ENCODE measurements around the gene PIAS1. TPM values are rescaled to one million over a fixed set of nuclear protein-coding genes. Genes with fewer than 3 reads are reported as not detected.
"Not testable (repeated sequence)": the region's sequence is repeated elsewhere in the genome, so short reads cannot be mapped to it uniquely, and the experiment has no call there.

Gene PIAS1
- 10.6 and 24.5 TPM in 2 replicates for total RNA-seq

DNA sequence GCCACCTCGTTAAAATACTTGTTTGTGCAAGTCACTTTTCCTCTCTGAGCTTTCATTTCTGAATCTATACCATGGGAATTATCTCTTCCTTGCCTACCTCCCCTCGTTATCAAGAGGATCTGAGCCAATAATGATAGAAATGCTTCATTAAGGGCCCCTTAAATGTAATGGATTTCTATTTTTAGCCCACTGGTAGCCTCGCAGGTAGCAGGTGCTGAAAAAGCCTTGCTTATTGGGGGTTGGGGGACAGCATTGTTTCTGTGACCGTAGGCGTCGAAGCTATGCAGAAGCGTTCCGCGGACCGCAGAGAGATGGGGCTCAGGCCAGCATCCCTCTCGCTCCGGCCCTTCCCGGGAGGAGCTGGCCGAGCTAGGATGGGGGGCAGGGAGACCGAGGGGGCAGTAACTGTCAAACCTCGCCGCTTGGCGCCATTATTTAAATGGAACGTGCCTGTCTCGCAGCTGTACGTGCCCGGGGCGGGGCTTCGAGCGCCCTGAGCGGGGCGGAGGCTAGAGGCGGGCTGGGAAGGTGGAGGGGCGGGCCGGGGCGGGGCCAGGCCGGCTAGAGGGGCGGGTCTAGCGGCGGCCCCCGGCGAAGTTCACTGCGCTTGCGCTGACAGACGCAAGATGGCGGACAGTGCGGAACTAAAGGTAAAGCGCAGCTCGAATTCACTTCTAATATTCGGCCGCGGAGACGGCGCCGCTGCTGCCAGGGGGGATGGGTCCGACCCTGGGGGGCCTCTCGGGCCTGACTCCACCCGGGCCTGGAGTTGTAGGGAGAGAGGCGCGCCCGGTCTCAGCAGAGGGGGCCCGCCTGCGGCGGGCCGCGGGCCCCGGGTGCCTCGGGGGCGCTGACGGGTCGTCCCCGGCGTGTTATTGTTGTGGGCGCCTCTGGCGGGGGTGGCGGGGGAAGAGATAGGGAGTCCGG lies at the start of gene PIAS1:
PIAS1 (plus strand) TSS at position 615 of the 927 bp plus-strand sequence; CDS start at position 627, 12 bp downstream.
- peak; percentile 25 for DNase-seq (ENCODE audit: extremely low read depth, low read depth, low spot score)

DNA sequence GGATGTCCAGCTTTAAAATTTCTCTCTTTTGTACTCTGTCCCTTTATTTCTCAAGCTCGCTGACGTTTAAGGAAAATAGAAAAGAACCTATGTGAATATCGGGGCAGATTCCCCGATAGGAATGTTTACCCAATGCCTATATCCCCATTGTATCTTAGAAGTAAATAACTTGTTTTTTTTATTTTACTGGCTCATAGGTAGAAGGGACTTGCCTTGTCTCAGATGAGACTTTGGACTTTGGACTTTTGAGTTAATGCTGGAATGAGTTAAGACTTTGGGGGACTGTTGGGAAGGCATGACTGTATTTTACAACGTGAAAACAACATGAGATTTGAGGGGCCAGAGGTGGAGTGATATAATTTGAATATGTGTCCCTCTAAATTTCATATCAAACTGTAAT lies 46.5 kb upstream of the PIAS1 start:
- DNase-seq (ENCODE audit: extremely low read depth, low read depth, low spot score), result not testable (repeated sequence)

DNA sequence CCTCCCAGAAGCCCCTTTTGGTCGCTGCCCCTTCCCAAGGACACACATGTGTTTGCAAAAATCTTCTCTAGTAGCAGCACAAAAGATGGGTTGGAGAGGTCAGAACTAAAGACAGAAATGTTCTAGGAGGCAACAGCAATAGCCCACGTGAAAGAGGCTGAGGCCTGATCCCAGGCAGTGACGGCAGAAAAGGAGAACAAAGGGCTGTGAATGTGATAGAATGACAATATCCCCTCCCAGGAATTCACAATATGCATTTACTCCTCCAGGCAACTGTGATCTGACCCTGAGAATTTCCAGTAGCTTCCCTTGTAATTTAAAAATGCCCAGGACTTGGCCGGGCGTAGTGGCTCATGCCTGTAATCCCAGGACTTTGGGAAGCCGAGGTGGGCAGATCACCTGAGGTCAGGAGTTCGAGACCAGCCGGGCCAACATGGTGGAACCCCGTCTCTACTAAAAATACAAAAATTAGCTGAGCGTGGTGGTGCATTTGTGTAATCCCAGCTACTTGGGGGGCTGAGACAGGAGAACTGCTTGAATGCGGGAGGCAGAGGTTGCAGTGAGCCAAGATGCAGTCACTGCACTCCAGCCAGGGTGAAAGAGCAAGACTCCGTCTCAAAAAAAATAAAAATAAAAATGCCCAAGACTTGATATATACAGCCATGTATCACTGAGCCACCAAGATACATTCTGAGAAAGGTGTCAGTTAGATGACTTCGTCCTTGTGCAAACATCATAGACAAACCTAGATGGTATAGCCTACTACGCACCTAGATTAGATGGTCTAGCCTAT lies 43.6 kb upstream of the PIAS1 start:
- DNase-seq (ENCODE audit: extremely low read depth, low read depth, low spot score), result no peak

DNA sequence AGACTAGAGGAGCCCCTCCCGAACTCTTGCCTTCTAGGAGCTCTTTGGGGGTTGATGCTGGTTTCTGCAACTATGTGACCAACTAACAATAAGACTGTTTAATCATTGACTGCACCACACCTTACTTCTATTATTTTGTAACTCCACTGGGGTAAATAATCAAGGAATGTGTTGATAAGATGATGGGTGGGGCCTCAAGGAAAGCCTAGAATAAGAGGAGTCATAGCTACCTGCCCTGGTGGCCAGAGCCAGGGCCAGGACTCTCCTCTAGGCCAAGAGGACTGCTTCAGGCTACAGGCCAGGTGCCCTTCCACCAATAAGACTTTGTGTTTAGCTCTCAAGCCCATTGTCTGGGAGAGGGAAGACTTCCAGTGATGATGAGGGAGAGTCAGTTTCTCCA lies 41.2 kb upstream of the PIAS1 start:
- DNase-seq (ENCODE audit: extremely low read depth, low read depth, low spot score), result no peak

DNA sequence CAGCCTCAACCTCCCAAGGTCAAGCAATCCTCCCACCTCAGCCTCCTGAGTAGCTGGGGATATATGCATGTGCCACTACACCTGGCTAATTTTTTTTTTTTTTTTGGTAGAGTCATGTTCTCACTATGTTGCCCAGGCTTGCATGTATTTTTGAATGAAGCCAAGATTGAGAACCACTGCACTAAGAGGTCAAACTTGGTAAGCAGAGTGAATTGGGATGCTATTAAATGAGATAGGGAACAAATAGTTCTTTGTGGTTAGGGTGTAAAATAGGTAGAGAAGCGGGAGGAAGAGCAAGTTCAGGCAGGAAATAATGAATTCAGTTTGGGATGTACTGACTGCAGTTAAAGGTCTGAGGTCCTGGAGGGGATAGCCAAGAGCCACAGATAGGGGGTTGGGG lies 39.9 kb upstream of the PIAS1 start:
- DNase-seq (ENCODE audit: extremely low read depth, low read depth, low spot score), result no peak

DNA sequence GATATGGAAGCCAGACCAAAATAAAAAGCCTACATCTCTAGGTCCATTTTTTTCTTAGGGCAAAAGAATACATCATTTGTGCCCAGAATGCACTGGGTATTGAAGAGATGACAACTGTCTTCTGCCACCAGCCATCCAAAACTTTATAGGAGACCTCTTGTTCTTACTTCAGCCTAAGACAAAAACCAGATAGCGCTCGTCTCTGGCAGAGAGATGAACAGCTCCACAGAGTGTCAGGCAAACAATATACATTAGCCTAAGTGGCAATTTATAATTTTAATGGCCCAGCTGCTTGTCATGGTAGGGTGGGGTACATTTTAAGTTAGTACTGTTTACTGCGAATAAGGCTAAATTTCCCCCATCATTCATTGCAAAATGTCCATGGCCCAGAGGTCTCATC lies 38.9 kb upstream of the PIAS1 start:
- DNase-seq (ENCODE audit: extremely low read depth, low read depth, low spot score), result no peak

DNA sequence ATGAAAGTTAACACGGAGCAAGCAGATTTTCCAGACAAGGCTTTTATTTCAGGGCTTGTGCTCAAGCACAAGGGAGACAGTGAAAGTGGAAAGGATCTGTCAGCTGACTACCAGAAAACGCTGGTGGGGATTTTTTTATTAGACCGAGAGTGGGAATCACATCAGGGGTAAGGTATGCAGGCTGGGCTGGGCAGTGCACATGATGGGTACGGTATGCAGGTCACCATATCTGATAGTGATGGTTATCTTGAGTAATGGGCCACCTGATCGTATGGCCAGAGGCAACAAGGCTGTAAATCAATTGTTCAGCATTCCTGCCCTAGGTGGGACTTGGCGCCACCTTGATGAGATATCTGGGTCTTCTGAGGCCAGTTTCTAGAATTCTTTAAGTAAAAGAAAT lies 36.9 kb upstream of the PIAS1 start:
- DNase-seq (ENCODE audit: extremely low read depth, low read depth, low spot score), result no peak

DNA sequence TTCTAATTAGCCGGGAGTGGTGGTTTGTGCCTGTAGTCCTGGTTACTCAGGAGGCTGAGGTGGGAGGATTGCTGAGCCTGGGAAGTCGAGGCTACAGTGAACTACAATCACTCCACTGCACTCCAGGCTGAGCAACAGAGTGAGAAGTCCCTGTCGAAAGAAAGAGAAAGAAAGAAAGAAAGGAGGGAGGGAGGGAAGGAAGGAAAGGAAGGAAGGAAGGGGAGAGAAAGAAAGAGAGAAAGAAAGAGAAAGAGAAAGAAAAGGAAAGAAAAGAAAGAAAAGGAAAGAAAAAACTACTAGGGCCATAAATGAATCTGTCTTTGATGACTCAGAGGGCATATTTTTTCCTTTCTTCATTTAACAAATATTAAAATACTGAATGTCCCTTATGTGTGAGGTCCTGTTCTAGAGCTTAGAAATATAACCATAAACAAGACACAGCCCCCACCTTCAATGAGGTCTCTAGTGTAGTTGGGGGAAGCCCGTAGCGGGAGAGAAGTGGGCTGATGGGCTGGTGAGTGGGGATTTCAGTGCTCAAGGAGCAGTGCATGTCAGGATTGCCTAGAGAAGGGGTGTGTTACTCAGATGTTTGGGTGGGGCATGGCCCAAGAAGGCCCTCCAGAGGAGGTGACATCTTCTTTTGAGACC lies 35.2 kb upstream of the PIAS1 start:
- DNase-seq (ENCODE audit: extremely low read depth, low read depth, low spot score), result no peak

DNA sequence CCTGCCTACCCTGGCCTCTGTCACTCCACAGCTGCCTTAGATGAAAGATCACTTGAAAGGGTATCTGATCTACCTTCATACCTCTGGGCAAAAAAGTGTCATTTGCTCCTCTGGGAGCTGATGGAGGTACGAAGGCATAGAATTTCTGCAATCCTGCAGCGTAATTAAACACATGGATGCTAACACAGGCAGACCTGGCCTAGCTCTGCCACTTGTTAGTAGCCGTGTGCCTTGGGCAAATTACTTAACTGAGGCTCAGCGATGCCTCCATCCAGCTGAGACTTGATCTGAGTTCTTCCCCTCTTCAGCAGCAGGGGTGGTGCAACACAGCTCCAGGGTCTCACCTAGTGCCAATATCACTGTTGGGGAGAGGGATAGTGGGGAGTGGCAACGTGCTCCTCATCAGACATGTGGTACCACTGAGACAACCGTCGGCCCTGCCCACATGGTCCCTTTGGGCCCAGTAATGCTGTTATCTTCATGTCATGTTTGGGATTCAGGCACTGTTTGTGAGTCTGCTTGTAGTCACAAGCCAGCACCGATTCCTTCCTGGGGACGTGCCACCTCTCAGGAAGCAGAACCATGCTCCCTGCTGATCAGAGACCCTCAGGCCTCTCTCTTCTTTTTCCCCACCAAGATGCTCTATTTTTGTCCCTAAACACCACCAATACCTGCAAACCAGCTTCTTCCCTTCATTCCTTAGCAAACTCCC lies 34.1 kb upstream of the PIAS1 start:
- no peak for DNase-seq (ENCODE audit: extremely low read depth, low read depth, low spot score)

GRCh38 chr15:68020685-68021084 lies 33.4 kb upstream of the PIAS1 start:
- no peak for DNase-seq (ENCODE audit: extremely low read depth, low read depth, low spot score)

- no peak for DNase-seq (ENCODE audit: extremely low read depth, low read depth, low spot score)
These were observed 32.1 kb upstream of the PIAS1 start for GRCh38 chr15:68022061-68022460.

- DNase-seq (ENCODE audit: extremely low read depth, low read depth, low spot score), result no peak
These were observed 30.6 kb upstream of the PIAS1 start for GRCh38 chr15:68023307-68024101.

DNA sequence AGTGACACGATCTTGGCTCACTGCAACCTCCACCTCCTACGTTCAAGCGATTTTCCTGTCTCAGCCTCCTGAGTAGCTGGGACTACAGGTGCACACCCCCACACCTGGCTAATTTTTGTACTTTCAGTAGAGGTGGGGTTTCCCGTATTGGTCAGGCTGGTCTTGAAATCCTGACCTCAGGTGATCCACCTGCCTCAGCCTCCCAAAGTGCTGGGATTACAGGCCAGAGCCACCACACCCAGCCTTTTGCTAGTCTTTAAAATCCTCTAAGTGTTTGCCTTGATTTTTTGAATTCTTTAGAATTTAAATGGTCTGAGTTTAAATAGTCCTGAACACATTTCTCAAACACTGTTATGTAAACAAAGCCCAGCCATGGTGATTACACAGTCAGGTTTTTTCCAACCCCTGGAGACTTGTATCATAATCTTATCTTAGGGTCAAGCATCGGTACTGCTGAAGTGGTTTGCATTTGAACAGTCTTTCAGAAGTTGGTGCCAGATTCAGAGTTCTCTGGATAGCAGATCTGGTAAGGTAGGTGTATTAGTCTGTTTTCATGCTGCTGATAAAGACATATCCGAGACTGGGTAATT lies 28.2 kb upstream of the PIAS1 start:
- no peak for DNase-seq (ENCODE audit: extremely low read depth, low read depth, low spot score)

DNA sequence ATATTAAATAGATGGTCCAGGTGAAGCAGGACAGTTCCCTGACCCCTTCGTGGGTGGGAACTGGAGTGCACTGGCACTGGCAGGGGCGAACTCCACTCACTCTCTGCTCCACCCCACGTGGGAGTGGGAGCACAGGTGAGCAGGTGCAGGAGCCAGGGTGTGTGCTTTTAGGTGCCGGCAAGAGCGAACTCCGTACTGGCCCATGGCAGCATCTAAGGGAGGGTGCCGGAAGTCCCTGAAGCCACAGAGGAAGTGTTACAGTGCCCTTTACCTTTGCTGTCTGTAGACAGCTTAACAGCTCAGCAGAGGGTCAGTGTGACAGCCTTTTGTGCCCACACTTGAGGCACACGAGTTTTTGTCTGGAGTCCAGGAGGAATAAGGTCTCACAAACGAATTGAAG lies 26.7 kb upstream of the PIAS1 start:
- DNase-seq (ENCODE audit: extremely low read depth, low read depth, low spot score), result no peak

DNA sequence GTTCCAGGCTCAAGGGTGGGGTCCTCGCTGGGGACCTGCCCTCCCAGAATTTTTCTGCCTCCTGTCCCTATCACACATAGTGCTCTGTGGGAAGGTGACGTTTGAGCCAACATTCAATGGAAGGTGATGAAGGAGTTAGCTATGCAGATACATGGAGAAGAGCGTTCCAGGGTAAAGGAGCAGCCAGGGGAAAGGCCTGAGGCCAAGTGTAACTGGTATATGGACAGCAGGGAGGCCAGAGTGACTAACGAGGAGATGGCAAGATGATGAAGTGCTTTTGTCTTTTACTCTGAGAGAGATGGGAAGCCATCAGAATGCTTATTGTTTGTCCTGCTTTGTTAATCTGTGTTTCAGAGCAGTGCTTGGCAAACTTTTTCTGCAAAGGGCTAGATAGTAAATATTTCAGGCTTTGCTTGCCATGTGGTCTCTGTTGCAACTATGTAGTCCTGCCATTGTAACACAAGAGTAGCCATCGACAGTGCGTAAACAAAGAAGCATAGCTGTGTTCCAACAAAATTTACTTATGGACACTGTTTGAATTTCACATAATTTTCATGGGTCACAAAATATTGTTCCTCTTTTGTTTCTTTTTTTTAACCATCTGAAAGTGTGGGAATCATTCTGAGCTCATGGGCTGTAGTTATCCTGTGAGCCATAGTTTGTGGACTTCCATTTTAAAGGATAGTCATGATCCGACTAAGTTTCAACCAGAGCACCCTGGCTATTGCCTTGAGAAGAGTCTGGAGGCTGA lies 25.8 kb upstream of the PIAS1 start:
- DNase-seq (ENCODE audit: extremely low read depth, low read depth, low spot score), result no peak

DNA sequence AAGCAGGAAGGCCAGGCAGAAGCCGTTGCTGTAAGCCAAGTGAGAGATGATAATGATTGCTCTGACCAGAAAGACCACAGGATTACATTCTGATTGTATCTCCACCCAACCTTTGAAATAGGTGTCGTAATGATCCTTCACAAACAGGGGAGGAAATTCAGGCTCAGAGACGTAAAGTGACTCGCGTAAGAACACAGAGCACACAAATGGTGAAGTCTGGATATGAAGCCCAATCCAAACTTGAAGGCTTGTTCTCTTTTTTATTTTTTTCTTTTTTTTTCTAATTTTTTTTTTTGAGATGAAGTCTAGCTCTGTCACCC lies 25.3 kb upstream of the PIAS1 start:
- DNase-seq (ENCODE audit: extremely low read depth, low read depth, low spot score), result no peak

DNA sequence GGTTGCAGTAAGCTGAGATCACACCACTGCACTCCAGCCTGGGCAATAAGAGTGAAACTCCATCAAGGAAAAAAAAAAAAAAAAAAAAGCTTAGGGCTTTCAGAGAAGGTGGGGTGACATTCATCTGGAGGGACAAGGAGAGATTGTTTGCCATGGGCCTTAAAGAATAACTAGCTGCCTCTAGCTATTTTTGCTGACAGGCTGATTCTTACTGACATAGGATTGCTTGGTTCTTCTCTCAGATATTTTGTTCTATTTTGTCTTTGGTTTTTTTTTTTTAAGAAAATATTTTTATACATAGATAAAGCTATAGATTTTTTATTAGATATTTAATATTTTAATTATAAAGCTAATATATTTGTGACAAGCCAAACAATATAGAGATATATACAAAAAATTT lies 24.2 kb upstream of the PIAS1 start:
- DNase-seq (ENCODE audit: extremely low read depth, low read depth, low spot score), result no peak

DNA sequence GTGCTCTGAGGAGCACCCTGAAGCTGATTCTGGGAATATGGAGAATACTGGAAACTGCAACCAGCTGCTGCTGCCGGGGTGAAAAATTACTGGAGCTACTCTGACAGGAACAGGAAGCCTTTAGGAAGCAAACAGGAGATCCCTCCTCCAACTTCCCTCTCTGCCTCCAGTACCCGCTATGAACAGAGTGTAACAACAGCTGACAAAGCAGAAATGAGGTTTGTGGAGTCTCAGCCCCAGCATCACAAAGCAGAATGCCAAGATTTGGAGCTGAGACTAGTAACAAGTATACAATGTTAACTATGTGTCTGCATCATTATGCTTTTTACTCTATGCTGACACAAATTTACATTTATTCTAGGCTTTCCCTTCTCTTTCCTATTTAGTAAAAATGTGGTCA lies 22.7 kb upstream of the PIAS1 start:
- DNase-seq (ENCODE audit: extremely low read depth, low read depth, low spot score), result no peak

DNA sequence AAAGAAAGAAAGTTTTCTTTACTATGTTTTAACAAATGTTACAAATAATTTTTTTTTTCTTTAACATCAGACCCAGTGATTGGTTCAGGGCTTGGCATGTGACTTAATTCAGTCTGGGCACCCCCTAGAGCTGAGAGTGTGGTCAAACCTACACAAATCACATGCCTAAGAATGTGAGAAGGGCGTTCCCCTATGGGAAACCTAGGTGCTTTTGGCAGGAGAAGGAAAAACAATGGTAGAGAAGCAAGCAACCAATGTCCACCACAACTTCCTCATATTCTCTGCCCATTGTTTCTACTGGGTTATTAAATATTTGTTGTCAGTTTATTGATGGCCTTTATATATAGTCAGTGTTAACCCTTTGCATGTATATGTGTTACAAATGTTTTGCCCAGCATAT lies 21.4 kb upstream of the PIAS1 start:
- no peak for DNase-seq (ENCODE audit: extremely low read depth, low read depth, low spot score)

Data from glomerular endothelial cell (primary cell).